Measurements from ENCODE around the gene BACH2. TPM values are rescaled to one million over a fixed set of nuclear protein-coding genes. Genes with fewer than 3 reads are reported as not detected.

The BACH2 gene
- polyA plus RNA-seq, 1 donor from 2014 or later, result 45.5 TPM

- TF ChIP-seq CTCF (IDR thresholded peaks at IDR 0.05; ENCODE audit: poor library complexity, severe bottlenecking) (no peak), EZH2 (IDR thresholded peaks at IDR 0.05; ENCODE audit: borderline replicate concordance, insufficient read depth, low read length, poor library complexity, severe bottlenecking) (no peak), REST (IDR thresholded peaks at IDR 0.05; ENCODE audit: borderline replicate concordance) (no peak), MXI1 (conservative IDR thresholded peaks at IDR 0.05; ENCODE audit: poor library complexity, severe bottlenecking) (no peak), SMC3 (conservative IDR thresholded peaks at IDR 0.05; ENCODE audit: poor library complexity) (no peak), EP300 (conservative IDR thresholded peaks at IDR 0.05; ENCODE audit: poor library complexity, severe bottlenecking) (no peak), POLR2AphosphoS5 (IDR thresholded peaks at IDR 0.05) (no peak), TAF1 (IDR thresholded peaks at IDR 0.05; ENCODE audit: low read depth) (no peak)
- H3K9me3 ChIP-seq (ENCODE audit: low read length), result no peaks in the 10 kb centered on the region
These were observed 196.5 kb downstream of the BACH2 start for GRCh38 chr6:90100059-90100665.

GRCh38 chr6:90098627-90099026 is 198.0 kb downstream of the BACH2 start:
- Histone ChIP-seq H3K9me2 (ENCODE audit: insufficient read depth, low read length) (no peaks in the 10 kb centered on the region), H3K9me3 (ENCODE audit: low read length) (no peaks in the 10 kb centered on the region), H3F3A (ENCODE audit: insufficient read depth, low read length, poor library complexity, severe bottlenecking) (no peaks in the 10 kb centered on the region), H3K4me3 (ENCODE audit: low read length) (no peak overlapping the region), H3K4me2 (ENCODE audit: low read length) (no peak overlapping the region), H4K20me1 (ENCODE audit: insufficient read depth) (no peaks in the 10 kb centered on the region), H2AFZ (ENCODE audit: low read depth, low read length) (no peak overlapping the region), H3K9ac (ENCODE audit: low read length) (no peak overlapping the region), H3K79me2 (replicated peaks; ENCODE audit: insufficient read depth, low read length) (peaks cover 11% of the 10 kb centered on the region), H3K27me3 (ENCODE audit: insufficient read depth, low read depth, low read length) (no peaks in the 10 kb centered on the region), H3K36me3 (ENCODE audit: insufficient read depth, low read length) (no peaks in the 10 kb centered on the region), H3K27ac (ENCODE audit: low read length) (no peak overlapping the region)
- no peak for TF ChIP-seq TAF1 (IDR thresholded peaks at IDR 0.05; ENCODE audit: low read depth)
- TF ChIP-seq POLR2AphosphoS5 (IDR thresholded peaks at IDR 0.05), result no peak
- no peak for TF ChIP-seq EZH2 (IDR thresholded peaks at IDR 0.05; ENCODE audit: borderline replicate concordance, insufficient read depth, low read length, poor library complexity, severe bottlenecking)
- TF ChIP-seq CTCF (IDR thresholded peaks at IDR 0.05; ENCODE audit: poor library complexity, severe bottlenecking), result no peak
- no peak for TF ChIP-seq REST (IDR thresholded peaks at IDR 0.05; ENCODE audit: borderline replicate concordance)
- no peak for TF ChIP-seq RAD21 (conservative IDR thresholded peaks at IDR 0.05)
- TF ChIP-seq EP300 (conservative IDR thresholded peaks at IDR 0.05; ENCODE audit: poor library complexity, severe bottlenecking), result no peak
- no peak for TF ChIP-seq SMC3 (conservative IDR thresholded peaks at IDR 0.05; ENCODE audit: poor library complexity)
- TF ChIP-seq MXI1 (conservative IDR thresholded peaks at IDR 0.05; ENCODE audit: poor library complexity, severe bottlenecking), result no peak

More at GRCh38 chr6:90100059-90100665, 196.5 kb downstream of the BACH2 start:
- H3K27me3 ChIP-seq (ENCODE audit: insufficient read depth, low read depth, low read length), result no peaks in the 10 kb centered on the region
- no peaks in the 10 kb centered on the region for H4K20me1 ChIP-seq (ENCODE audit: insufficient read depth)
- no peaks in the 10 kb centered on the region for H3F3A ChIP-seq (ENCODE audit: insufficient read depth, low read length, poor library complexity, severe bottlenecking)
- no peak overlapping the region for H3K27ac ChIP-seq (ENCODE audit: low read length)
- H3K9me2 ChIP-seq (ENCODE audit: insufficient read depth, low read length), result no peaks in the 10 kb centered on the region
- H3K4me2 ChIP-seq (ENCODE audit: low read length), result no peak overlapping the region
- no peak overlapping the region for H3K9ac ChIP-seq (ENCODE audit: low read length)
- peaks cover 11% of the 10 kb centered on the region for H3K79me2 ChIP-seq (replicated peaks; ENCODE audit: insufficient read depth, low read length)
- no peak overlapping the region for H3K4me3 ChIP-seq (ENCODE audit: low read length)
- no peak overlapping the region for H2AFZ ChIP-seq (ENCODE audit: low read depth, low read length)
- no peaks in the 10 kb centered on the region for H3K36me3 ChIP-seq (ENCODE audit: insufficient read depth, low read length)
